ENCODE results near the gene TYK2.

The TYK2 gene

GRCh38 chr19:10305139-10305806, 75.1 kb downstream of the TYK2 start:
- no peak overlapping the region for H3K27ac Mint-ChIP-seq
- no peaks in the 10 kb centered on the region for H3K36me3 Mint-ChIP-seq (ENCODE audit: low read depth)
- H3K27me3 Mint-ChIP-seq (ENCODE audit: low read depth), result peaks cover 4% of the 10 kb centered on the region
- no peaks in the 10 kb centered on the region for H3K4me1 Mint-ChIP-seq (ENCODE audit: low read depth)
- no peak overlapping the region for H3K4me3 Mint-ChIP-seq
- H3K9me3 Mint-ChIP-seq, result no peaks in the 10 kb centered on the region
